H1 (cell line): ENCODE data around the gene TMEM14C. TPM values are rescaled to one million over a fixed set of nuclear protein-coding genes. Genes with fewer than 3 reads are reported as not detected.

Experiments used
- CTBP2 ChIP-seq: IDR thresholded peaks from 2 replicates; pipeline ENCODE4 v1.7.0; 2011; ENCODE audit warnings: borderline replicate concordance, mild to moderate bottlenecking, moderate library complexity, mixed read lengths, low read length; ENCODE audit not compliant: insufficient read depth, insufficient read length
- EGR1 ChIP-seq: IDR thresholded peaks from 2 replicates; pipeline ENCODE4 v1.6.1; 2011; ENCODE audit warnings: low read depth, low read length, borderline replicate concordance
- JUN ChIP-seq: IDR thresholded peaks from 2 replicates; pipeline ENCODE4 v1.6.1; 2011; ENCODE audit warnings: low read depth, mild to moderate bottlenecking, improper control_type of control experiment, low read length
- KDM4A ChIP-seq: IDR thresholded peaks from one replicate; pipeline ENCODE4 v1.7.1; 2012; ENCODE audit warnings: low read depth, mild to moderate bottlenecking, moderate library complexity, low read length, inconsistent platforms; ENCODE audit not compliant: severe bottlenecking
- RNF2 ChIP-seq: fragments of 200-900, 300-1000 bp; sonication (generic); IDR thresholded peaks from 2 replicates; pipeline ENCODE4 v1.7.1; 2016; ENCODE audit warnings: borderline replicate concordance, low read depth, mild to moderate bottlenecking, antibody characterized with exemption, low read length; ENCODE audit not compliant: poor library complexity, severe bottlenecking; ENCODE audit errors: missing control alignments
- RXRA ChIP-seq: IDR thresholded peaks from 2 replicates; pipeline ENCODE4 v1.6.1; 2011; ENCODE audit warnings: low read depth, mild to moderate bottlenecking, low read length, moderate library complexity; ENCODE audit not compliant: insufficient read depth
- SIX5 ChIP-seq: IDR thresholded peaks from 2 replicates; pipeline ENCODE4 v1.6.1; 2011; ENCODE audit warnings: mild to moderate bottlenecking, low read depth, low read length
- TAF1 ChIP-seq: IDR thresholded peaks from 2 replicates; pipeline ENCODE4 v1.6.1; 2011; ENCODE audit warnings: mild to moderate bottlenecking, low read depth, low read length
- TAF7 ChIP-seq: optimal IDR thresholded peaks from 2 replicates; pipeline ENCODE3; 2011; ENCODE audit warnings: low read depth, mild to moderate bottlenecking, inconsistent platforms, low read length, moderate library complexity, borderline replicate concordance
- polyA plus RNA-seq, 7 experiments: library from polyadenylated mRNA; depleted of rRNA in 3 of 7; stranded (reverse) in 5 of 7; unstranded in 2 of 7; fragments of >200 nt in 5 of 7; fragments of 200-250 nt in 2 of 7; gene quantifications; 1 replicate in 5 of 7; 2 replicates in 1 of 7; 4 replicates in 1 of 7; pipeline versions ENCODE4 v1.2.1 to v1.2.3, GENCODE V29; 2011 to 2013; ENCODE audit warnings: missing spikeins in 2 of 7, mixed read lengths in 2 of 7
- total RNA-seq: library from RNA; stranded (reverse); fragmentation: NEBNext Ultra II Directional; extraction: Animal tissue kit (Norgen Biotek cat#: 25700); gene quantifications from 2 replicates; pipeline ENCODE4 v1.2.1, GENCODE V29; 2021
- TF ChIP-seq, protein P1 (sequence below): fragments of 300-600 bp; sonication (generic); IDR thresholded peaks from 2 replicates; pipeline ENCODE4 v1.7.1; 2012; ENCODE audit warnings: low read length, moderate library complexity, mild to moderate bottlenecking, inconsistent platforms; ENCODE audit not compliant: insufficient replicate concordance

Gene TMEM14C
- total and polyA plus RNA-seq, 2 of the 8 experiments (the other 6 are each of a cell fraction or from before 2014, with no cell fraction given), result 116 to 157 TPM

DNA sequence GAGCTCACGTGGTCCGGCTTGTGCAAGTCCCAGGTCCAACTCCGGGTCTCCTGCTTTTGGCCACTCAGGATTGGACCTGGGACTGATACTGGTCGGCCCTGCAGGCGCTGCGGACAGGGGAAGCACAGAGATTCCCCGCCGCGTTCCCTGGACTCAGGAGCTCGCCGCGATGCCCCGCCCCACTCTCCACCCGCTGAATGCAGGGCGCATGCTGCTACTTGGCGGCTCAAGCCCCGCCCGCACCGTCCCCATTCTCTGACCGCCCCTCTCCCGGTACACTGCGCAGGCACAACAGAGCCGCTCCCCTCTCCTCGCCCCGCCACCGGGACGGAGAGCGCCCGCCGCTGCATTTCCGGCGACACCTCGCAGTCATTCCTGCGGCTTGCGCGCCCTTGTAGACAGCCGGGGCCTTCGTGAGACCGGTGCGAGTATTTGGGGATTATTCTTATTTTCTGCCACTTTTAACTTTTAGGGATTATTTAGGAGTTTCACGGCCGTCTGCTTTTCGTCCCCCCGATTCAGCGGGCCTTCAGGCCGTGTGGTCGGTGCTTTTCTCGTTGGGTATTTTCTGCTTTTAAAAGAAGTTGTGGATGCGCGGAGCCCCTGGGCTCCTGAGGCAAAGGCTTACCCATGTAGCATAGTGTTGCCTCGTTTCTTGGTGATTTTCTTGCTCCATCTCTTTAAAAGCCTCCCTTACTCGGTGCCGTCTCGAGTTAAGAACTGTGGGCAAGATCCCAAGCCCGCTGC is at the start of gene TMEM14C (continued):
- TF ChIP-seq, protein P1, sequence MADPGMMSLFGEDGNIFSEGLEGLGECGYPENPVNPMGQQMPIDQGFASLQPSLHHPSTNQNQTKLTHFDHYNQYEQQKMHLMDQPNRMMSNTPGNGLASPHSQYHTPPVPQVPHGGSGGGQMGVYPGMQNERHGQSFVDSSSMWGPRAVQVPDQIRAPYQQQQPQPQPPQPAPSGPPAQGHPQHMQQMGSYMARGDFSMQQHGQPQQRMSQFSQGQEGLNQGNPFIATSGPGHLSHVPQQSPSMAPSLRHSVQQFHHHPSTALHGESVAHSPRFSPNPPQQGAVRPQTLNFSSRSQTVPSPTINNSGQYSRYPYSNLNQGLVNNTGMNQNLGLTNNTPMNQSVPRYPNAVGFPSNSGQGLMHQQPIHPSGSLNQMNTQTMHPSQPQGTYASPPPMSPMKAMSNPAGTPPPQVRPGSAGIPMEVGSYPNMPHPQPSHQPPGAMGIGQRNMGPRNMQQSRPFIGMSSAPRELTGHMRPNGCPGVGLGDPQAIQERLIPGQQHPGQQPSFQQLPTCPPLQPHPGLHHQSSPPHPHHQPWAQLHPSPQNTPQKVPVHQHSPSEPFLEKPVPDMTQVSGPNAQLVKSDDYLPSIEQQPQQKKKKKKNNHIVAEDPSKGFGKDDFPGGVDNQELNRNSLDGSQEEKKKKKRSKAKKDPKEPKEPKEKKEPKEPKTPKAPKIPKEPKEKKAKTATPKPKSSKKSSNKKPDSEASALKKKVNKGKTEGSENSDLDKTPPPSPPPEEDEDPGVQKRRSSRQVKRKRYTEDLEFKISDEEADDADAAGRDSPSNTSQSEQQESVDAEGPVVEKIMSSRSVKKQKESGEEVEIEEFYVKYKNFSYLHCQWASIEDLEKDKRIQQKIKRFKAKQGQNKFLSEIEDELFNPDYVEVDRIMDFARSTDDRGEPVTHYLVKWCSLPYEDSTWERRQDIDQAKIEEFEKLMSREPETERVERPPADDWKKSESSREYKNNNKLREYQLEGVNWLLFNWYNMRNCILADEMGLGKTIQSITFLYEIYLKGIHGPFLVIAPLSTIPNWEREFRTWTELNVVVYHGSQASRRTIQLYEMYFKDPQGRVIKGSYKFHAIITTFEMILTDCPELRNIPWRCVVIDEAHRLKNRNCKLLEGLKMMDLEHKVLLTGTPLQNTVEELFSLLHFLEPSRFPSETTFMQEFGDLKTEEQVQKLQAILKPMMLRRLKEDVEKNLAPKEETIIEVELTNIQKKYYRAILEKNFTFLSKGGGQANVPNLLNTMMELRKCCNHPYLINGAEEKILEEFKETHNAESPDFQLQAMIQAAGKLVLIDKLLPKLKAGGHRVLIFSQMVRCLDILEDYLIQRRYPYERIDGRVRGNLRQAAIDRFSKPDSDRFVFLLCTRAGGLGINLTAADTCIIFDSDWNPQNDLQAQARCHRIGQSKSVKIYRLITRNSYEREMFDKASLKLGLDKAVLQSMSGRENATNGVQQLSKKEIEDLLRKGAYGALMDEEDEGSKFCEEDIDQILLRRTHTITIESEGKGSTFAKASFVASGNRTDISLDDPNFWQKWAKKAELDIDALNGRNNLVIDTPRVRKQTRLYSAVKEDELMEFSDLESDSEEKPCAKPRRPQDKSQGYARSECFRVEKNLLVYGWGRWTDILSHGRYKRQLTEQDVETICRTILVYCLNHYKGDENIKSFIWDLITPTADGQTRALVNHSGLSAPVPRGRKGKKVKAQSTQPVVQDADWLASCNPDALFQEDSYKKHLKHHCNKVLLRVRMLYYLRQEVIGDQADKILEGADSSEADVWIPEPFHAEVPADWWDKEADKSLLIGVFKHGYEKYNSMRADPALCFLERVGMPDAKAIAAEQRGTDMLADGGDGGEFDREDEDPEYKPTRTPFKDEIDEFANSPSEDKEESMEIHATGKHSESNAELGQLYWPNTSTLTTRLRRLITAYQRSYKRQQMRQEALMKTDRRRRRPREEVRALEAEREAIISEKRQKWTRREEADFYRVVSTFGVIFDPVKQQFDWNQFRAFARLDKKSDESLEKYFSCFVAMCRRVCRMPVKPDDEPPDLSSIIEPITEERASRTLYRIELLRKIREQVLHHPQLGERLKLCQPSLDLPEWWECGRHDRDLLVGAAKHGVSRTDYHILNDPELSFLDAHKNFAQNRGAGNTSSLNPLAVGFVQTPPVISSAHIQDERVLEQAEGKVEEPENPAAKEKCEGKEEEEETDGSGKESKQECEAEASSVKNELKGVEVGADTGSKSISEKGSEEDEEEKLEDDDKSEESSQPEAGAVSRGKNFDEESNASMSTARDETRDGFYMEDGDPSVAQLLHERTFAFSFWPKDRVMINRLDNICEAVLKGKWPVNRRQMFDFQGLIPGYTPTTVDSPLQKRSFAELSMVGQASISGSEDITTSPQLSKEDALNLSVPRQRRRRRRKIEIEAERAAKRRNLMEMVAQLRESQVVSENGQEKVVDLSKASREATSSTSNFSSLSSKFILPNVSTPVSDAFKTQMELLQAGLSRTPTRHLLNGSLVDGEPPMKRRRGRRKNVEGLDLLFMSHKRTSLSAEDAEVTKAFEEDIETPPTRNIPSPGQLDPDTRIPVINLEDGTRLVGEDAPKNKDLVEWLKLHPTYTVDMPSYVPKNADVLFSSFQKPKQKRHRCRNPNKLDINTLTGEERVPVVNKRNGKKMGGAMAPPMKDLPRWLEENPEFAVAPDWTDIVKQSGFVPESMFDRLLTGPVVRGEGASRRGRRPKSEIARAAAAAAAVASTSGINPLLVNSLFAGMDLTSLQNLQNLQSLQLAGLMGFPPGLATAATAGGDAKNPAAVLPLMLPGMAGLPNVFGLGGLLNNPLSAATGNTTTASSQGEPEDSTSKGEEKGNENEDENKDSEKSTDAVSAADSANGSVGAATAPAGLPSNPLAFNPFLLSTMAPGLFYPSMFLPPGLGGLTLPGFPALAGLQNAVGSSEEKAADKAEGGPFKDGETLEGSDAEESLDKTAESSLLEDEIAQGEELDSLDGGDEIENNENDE, result no peak
- TF ChIP-seq JUN (no peak), EGR1 (peak; percentile 65), CTBP2 (peak; percentile 76), TAF1 (peak; percentile 88), RXRA (no peak), KDM4A (peak; percentile 46), TAF7 (peak; percentile 55), SIX5 (no peak), RNF2 (no peak)
